SH-SY5Y (cell line): ENCODE results near the gene ZIC4.

ENCODE experiments used
- GATA2 ChIP-seq: IDR thresholded peaks from 2 replicates; pipeline ENCODE4 v1.6.1; 2011; ENCODE audit warnings: mild to moderate bottlenecking, low read depth, low read length
- GATA3 ChIP-seq: IDR thresholded peaks from 2 replicates; pipeline ENCODE4 v1.6.1; 2011; ENCODE audit warnings: low read depth, mild to moderate bottlenecking, low read length, moderate library complexity

DNA sequence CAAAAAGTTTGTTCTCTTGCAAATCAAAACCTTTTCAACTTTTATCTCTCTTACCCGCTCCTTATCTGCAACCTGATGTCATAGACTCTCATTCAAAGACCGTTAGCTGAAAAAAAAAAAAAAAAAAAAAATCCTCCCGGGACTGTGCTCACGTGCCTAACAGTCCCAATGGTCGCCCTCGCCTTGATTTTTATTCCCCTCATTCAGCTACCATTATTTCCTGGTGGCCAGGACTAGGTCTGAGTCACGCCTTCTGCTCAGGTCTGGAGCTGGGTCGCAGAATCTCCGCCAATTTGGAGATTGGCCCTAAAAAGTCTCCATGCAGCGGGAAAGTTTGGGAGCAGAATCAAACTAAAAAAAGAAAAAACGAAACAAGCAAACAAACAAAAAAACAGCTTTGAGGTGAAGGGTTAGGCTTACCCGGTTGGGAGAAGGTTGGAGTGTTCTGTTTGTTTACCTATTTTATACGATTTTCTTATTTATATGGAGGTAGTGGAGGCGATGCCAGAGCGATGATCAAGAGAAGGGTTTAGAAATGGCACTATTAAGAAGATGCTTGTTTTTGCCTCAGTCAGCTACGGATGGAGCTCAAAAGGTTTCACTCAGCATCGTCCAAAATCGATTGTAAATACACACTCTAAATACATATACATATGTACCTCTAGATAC is 51.1 kb downstream of the ZIC4 start:
- TF ChIP-seq GATA3 (no peak), GATA2 (no peak)
